Activated B cell treated with CpG ODN at 0.5 μM for 24 hours (primary cell): ENCODE results near the gene TTC9. TPM values are rescaled to one million over a fixed set of nuclear protein-coding genes. Genes with fewer than 3 reads are reported as not detected.

Experiments used
- ATAC-seq: fragments of 200-7000 bp; cut with Tn5 transposase; one replicate; pipeline ENCODE4 v1.10.0; 2021; ENCODE audit warnings: low read depth, mild to moderate bottlenecking, moderate library complexity
- CTCF ChIA-PET: fragments of 350-600 bp; sonication (Branson Sonifier 250); formaldehyde crosslinking; loops from one replicate; lab custom pipeline; 2021; ENCODE audit warnings: antibody characterized with exemption; lab: Charles Lee
- POLR2A ChIA-PET: fragments of 350-600 bp; sonication (Branson Sonifier 250); formaldehyde crosslinking; loops from one replicate; lab custom pipeline; 2021; ENCODE audit warnings: antibody characterized with exemption; lab: Charles Lee
- DNase-seq: peaks from one replicate; pipeline ENCODE4 v3.0.0; 2022
- H3K27ac Mint-ChIP-seq: one replicate; pipeline ENCODE4 v1.8.0; 2020; ENCODE audit warnings: mixed read lengths
- H3K27me3 Mint-ChIP-seq: one replicate; pipeline ENCODE4 v1.8.0; 2021; ENCODE audit warnings: mixed read lengths
- H3K36me3 Mint-ChIP-seq: one replicate; pipeline ENCODE4 v1.8.0; 2021; ENCODE audit warnings: low read depth, mixed read lengths
- H3K4me1 Mint-ChIP-seq: one replicate; pipeline ENCODE4 v1.8.0; 2021; ENCODE audit warnings: mixed read lengths
- H3K4me3 Mint-ChIP-seq: one replicate; pipeline ENCODE4 v1.8.0; 2020; ENCODE audit warnings: mild to moderate bottlenecking, mixed read lengths
- H3K9me3 Mint-ChIP-seq: one replicate; pipeline ENCODE4 v1.8.0; 2020; ENCODE audit warnings: mixed read lengths
- intact Hi-C: fragments of 100-400 bp; cut with micrococcal nuclease; formaldehyde crosslinking; loops from one replicate; pipeline ENCODE4 v1.15.1; 2024
- total RNA-seq: library from RNA; stranded (reverse); gene quantifications from 2 replicates; pipeline ENCODE4 v1.2.3, GENCODE V29; 2022
- TF ChIP-seq, protein P1 (sequence below): fragments of 200-600 bp; IDR thresholded peaks from one replicate; pipeline ENCODE4 v1.8.0; 2022; ENCODE audit warnings: antibody characterized with exemption, mild to moderate bottlenecking

The TTC9 gene
- total RNA-seq, 1 donor from 2014 or later = 12.4 TPM

GRCh38 chr14:70683983-70684382 is 42.3 kb downstream of the TTC9 start:
- ATAC-seq (no peak), DNase-seq (no peak)
- Mint-ChIP-seq H3K9me3 (no peaks in the 10 kb centered on the region), H3K4me3 (no peak overlapping the region), H3K36me3 (peaks cover 2% of the 10 kb centered on the region), H3K27me3 (no peaks in the 10 kb centered on the region), H3K27ac (no peak overlapping the region), H3K4me1 (no peaks in the 10 kb centered on the region)
- intact Hi-C loops = no loop called here
- TF ChIP-seq, protein P1, sequence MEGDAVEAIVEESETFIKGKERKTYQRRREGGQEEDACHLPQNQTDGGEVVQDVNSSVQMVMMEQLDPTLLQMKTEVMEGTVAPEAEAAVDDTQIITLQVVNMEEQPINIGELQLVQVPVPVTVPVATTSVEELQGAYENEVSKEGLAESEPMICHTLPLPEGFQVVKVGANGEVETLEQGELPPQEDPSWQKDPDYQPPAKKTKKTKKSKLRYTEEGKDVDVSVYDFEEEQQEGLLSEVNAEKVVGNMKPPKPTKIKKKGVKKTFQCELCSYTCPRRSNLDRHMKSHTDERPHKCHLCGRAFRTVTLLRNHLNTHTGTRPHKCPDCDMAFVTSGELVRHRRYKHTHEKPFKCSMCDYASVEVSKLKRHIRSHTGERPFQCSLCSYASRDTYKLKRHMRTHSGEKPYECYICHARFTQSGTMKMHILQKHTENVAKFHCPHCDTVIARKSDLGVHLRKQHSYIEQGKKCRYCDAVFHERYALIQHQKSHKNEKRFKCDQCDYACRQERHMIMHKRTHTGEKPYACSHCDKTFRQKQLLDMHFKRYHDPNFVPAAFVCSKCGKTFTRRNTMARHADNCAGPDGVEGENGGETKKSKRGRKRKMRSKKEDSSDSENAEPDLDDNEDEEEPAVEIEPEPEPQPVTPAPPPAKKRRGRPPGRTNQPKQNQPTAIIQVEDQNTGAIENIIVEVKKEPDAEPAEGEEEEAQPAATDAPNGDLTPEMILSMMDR = no peak
- POLR2A ChIA-PET = no interaction called here
- CTCF ChIA-PET = no interaction called here

GRCh38 chr14:70685474-70686197 is 43.9 kb downstream of the TTC9 start:
- DNase-seq (no peak), ATAC-seq (no peak)
- H3K9me3 Mint-ChIP-seq = no peaks in the 10 kb centered on the region
- H3K27ac Mint-ChIP-seq = no peak overlapping the region
- H3K27me3 Mint-ChIP-seq = no peaks in the 10 kb centered on the region
- TF ChIP-seq, protein P1 = no peak
- ChIA-PET CTCF (no interaction called here), POLR2A (no interaction called here)
- peaks cover 2% of the 10 kb centered on the region for H3K36me3 Mint-ChIP-seq
- H3K4me3 Mint-ChIP-seq = no peak overlapping the region
- no peaks in the 10 kb centered on the region for H3K4me1 Mint-ChIP-seq
- intact Hi-C loops = no loop called here

DNA sequence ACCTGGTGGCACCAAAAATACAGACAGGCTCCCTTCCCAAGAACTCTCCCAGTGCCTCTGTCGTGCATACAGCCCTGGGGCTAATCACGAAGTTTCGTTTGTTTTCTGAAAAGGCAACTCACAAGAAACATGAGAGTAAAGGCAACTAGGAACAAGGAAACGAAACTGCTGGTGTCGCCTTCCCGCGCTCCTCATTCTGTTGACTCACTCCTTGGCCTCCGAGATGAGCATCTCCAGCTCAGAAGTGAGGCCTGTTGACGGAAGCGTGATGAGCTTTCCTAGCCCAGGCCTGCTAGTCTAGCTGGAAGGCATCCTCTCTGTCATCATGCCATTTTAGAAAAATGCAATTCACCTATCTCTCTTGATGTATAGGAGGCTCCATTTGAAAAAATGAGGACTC is 50.5 kb downstream of the TTC9 start:
- TF ChIP-seq, protein P1 = no peak
- no peaks in the 10 kb centered on the region for H3K27me3 Mint-ChIP-seq
- no peaks in the 10 kb centered on the region for H3K4me1 Mint-ChIP-seq
- H3K27ac Mint-ChIP-seq = no peak overlapping the region
- H3K36me3 Mint-ChIP-seq = no peaks in the 10 kb centered on the region
- intact Hi-C loops = no loop called here
- ATAC-seq = no peak
- DNase-seq = no peak
- ChIA-PET POLR2A (no interaction called here), CTCF (no interaction called here)
- H3K9me3 Mint-ChIP-seq = no peaks in the 10 kb centered on the region
- no peak overlapping the region for H3K4me3 Mint-ChIP-seq

DNA sequence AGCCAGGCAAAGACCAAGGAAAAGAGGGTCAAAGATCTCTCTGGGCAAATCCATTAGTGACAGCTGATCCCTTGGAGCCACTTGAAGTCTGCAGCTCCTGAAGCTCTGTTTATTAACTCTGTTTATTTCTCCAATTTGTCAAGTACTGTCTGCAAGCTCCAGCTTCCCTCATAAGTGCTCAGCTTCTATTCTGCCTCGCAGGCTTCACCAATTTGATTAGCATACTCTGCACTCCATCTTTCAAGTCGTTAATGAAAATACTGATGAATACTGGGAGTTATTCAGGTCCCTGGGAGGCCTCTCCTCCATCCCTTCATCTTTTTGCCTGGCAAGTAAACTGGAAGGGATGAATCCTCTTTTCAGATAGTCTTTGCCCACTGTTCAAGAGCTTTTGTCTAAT is 54.3 kb downstream of the TTC9 start:
- DNase-seq = no peak
- no peak for ATAC-seq
- ChIA-PET POLR2A (no interaction called here), CTCF (no interaction called here)
- TF ChIP-seq, protein P1 = no peak
- H3K4me1 Mint-ChIP-seq = no peaks in the 10 kb centered on the region
- H3K9me3 Mint-ChIP-seq = no peaks in the 10 kb centered on the region
- no peaks in the 10 kb centered on the region for H3K36me3 Mint-ChIP-seq
- no peaks in the 10 kb centered on the region for H3K27me3 Mint-ChIP-seq
- no peak overlapping the region for H3K4me3 Mint-ChIP-seq
- H3K27ac Mint-ChIP-seq = no peak overlapping the region
- intact Hi-C loops = no loop called here

- intact Hi-C loops = no loop called here
- TF ChIP-seq, protein P1 = no peak
- ChIA-PET CTCF (no interaction called here), POLR2A (no interaction called here)
- no peaks in the 10 kb centered on the region for H3K27me3 Mint-ChIP-seq
- no peaks in the 10 kb centered on the region for H3K9me3 Mint-ChIP-seq
- ATAC-seq (no peak), DNase-seq (no peak)
- H3K4me1 Mint-ChIP-seq = no peaks in the 10 kb centered on the region
- no peak overlapping the region for H3K27ac Mint-ChIP-seq
- no peaks in the 10 kb centered on the region for H3K36me3 Mint-ChIP-seq
- no peak overlapping the region for H3K4me3 Mint-ChIP-seq
These were observed 56.0 kb downstream of the TTC9 start for GRCh38 chr14:70697701-70698100.
